Liver (tissue), 9 donors: ENCODE data around the gene KCNG1. TPM values are rescaled to one million over a fixed set of nuclear protein-coding genes. Genes with fewer than 3 reads are reported as not detected.
A peak's percentile ranks its signal among the peaks of the same experiment; 100 is the strongest.

Source experiments
- DNase-seq: peaks from one replicate; pipeline ENCODE4 v3.0.0-alpha.2; 2017; ENCODE audit warnings: low spot score
- H3K27ac ChIP-seq, 2 donors: one replicate each; pipeline ENCODE4 v1.7.0; 2013; ENCODE audit warnings: inconsistent platforms in 2 of 2, low read length in 2 of 2, control low read depth in 1 of 2, low read depth in 1 of 2, mild to moderate bottlenecking in 1 of 2
- H3K27me3 ChIP-seq, 4 donors: one replicate each; pipeline versions ENCODE4 v1.6.1 to v1.7.0; 2013; ENCODE audit warnings: low read length in 3 of 4, inconsistent platforms in 1 of 4, mild to moderate bottlenecking in 1 of 4, moderate library complexity in 1 of 4; ENCODE audit not compliant: control insufficient read depth in 4 of 4, insufficient read depth in 4 of 4
- H3K36me3 ChIP-seq, 4 donors: one replicate each; pipeline versions ENCODE4 v1.6.1 to v1.7.0; 2013; ENCODE audit warnings: low read length in 3 of 4, mild to moderate bottlenecking in 3 of 4, low read depth in 1 of 4, moderate library complexity in 1 of 4; ENCODE audit not compliant: control insufficient read depth in 4 of 4, insufficient read depth in 3 of 4
- H3K4me1 ChIP-seq, 4 donors: one replicate each; pipeline versions ENCODE4 v1.6.1 to v1.7.0; 2013; ENCODE audit warnings: low read length in 3 of 4, mild to moderate bottlenecking in 3 of 4, moderate library complexity in 1 of 4; ENCODE audit not compliant: control insufficient read depth in 4 of 4, insufficient read depth in 4 of 4
- H3K4me3 ChIP-seq, 3 donors: one replicate each; pipeline versions ENCODE4 v1.6.1 to v1.7.0; 2013; ENCODE audit warnings: low read length in 3 of 3, control low read depth in 1 of 3, low read depth in 1 of 3, mild to moderate bottlenecking in 1 of 3
- H3K9ac ChIP-seq, 2 donors: one replicate each; pipeline ENCODE4 v1.7.0; 2013; ENCODE audit warnings: low read length in 2 of 2, mild to moderate bottlenecking in 2 of 2, moderate library complexity in 2 of 2, control low read depth in 1 of 2, low read depth in 1 of 2
- H3K9me3 ChIP-seq, 4 donors: one replicate each; pipeline versions ENCODE4 v1.6.1 to v1.7.0; 2013; ENCODE audit warnings: low read length in 3 of 4; ENCODE audit not compliant: control insufficient read depth in 4 of 4
- CTCF ChIP-seq: fragments of 150-350 bp; IDR thresholded peaks from 2 replicates; pipeline ENCODE4 v1.5.1; 2017; ENCODE audit warnings: improper control_type of control experiment, low read depth, low read length; ENCODE audit not compliant: missing input control
- FOXA1 ChIP-seq: IDR thresholded peaks from 2 replicates; pipeline ENCODE4 v1.6.1; 2016; ENCODE audit warnings: antibody characterized with exemption
- FOXA2 ChIP-seq: IDR thresholded peaks from 2 replicates; pipeline ENCODE4 v1.6.1; 2016; ENCODE audit warnings: antibody characterized with exemption
- GABPA ChIP-seq, 2 donors: IDR thresholded peaks in 1 of 2; conservative IDR thresholded peaks in 1 of 2; 2 replicates each; pipeline ENCODE4 v1.6.1; 2016; ENCODE audit warnings: antibody characterized with exemption in 2 of 2, mild to moderate bottlenecking in 1 of 2, moderate library complexity in 1 of 2
- HNF4A ChIP-seq, 2 donors: conservative IDR thresholded peaks; 2 replicates each; pipeline ENCODE4 v1.6.1; 2016; ENCODE audit warnings: antibody characterized with exemption in 2 of 2, mild to moderate bottlenecking in 2 of 2
- HNF4G ChIP-seq: IDR thresholded peaks from 2 replicates; pipeline ENCODE4 v1.6.1; 2016; ENCODE audit warnings: antibody characterized with exemption
- JUND ChIP-seq, 2 donors: IDR thresholded peaks; 2 replicates each; pipeline ENCODE4 v1.6.1; 2016; ENCODE audit warnings: antibody characterized with exemption in 2 of 2
- MAX ChIP-seq: IDR thresholded peaks from 2 replicates; pipeline ENCODE4 v1.6.1; 2016; ENCODE audit warnings: antibody characterized with exemption
- NR2F2 ChIP-seq: IDR thresholded peaks from 2 replicates; pipeline ENCODE4 v1.6.1; 2016; ENCODE audit warnings: antibody characterized with exemption
- RXRA ChIP-seq, 2 donors: IDR thresholded peaks; 2 replicates each; pipeline ENCODE4 v1.6.1; 2017 to 2018; ENCODE audit warnings: antibody characterized with exemption in 2 of 2, mild to moderate bottlenecking in 1 of 2
- SP1 ChIP-seq: IDR thresholded peaks from 2 replicates; pipeline ENCODE4 v1.6.1; 2018; ENCODE audit warnings: antibody characterized with exemption, mild to moderate bottlenecking
- TAF1 ChIP-seq: conservative IDR thresholded peaks from 2 replicates; pipeline ENCODE4 v1.6.1; 2016; ENCODE audit warnings: antibody characterized with exemption, mild to moderate bottlenecking
- YY1 ChIP-seq: IDR thresholded peaks from 2 replicates; pipeline ENCODE4 v1.6.1; 2016; ENCODE audit warnings: antibody characterized with exemption, mild to moderate bottlenecking
- WGBS: extraction: QIAGEN DNeasy Blood & Tissue Kit; methylation state at CpG from one replicate; pipeline ENCODE4 v1.1.7; 2013; 5-methylcytosine and 5-hydroxymethylcytosine counted together
- polyA plus RNA-seq, 2 donors: library from polyadenylated mRNA; stranded (reverse) in 1 of 2; unstranded in 1 of 2; fragments of 200-250 nt in 1 of 2; fragments of >200 nt in 1 of 2; fragmentation: Nextera tagmentation in 1 of 2; extraction: Ambion mirVana in 1 of 2; gene quantifications; one replicate each; pipeline versions ENCODE4 v1.2.1 to v1.2.3, GENCODE V29; 2013 to 2015
- total RNA-seq, 2 donors: library from RNA; depleted of rRNA; stranded (reverse); fragments of >200 nt; gene quantifications; one replicate each; pipeline ENCODE4 v1.2.3, GENCODE V29; 2014
- TF ChIP-seq, protein P1 (sequence below): IDR thresholded peaks from 2 replicates; pipeline ENCODE4 v1.6.1; 2016; ENCODE audit warnings: antibody characterized with exemption
- TF ChIP-seq, protein P2 (sequence below): IDR thresholded peaks from 2 replicates; pipeline ENCODE4 v1.6.1; 2016; ENCODE audit warnings: antibody characterized with exemption
- donor health status: healthy.
- donor health status: healthy.
- donor health status: healthy.
- donor health status: healthy.
- donor health status: healthy.

Gene KCNG1
- total and polyA plus RNA-seq, 4 donors, result 0.08 to 0.24 (median 0.14) TPM; not detected in 1

- DNase-seq, result no peak
- H3K4me1 ChIP-seq, result no peaks in the 10 kb centered on the region
- H3K27ac ChIP-seq, result no peak overlapping the region
- WGBS, result 31% methylated on average over 5 of the region's 5 CpGs
- H3K4me3 ChIP-seq, result no peak overlapping the region
- no peaks in the 10 kb centered on the region for H3K36me3 ChIP-seq
- H3K9me3 ChIP-seq, result no peaks in the 10 kb centered on the region
- H3K9ac ChIP-seq, result no peak overlapping the region
- H3K27me3 ChIP-seq, result no peaks in the 10 kb centered on the region
- TF ChIP-seq HNF4G, result no peak
- TF ChIP-seq FOXA2, result no peak
- TF ChIP-seq GABPA (IDR thresholded peaks at IDR 0.05 in 1 of 2, conservative IDR thresholded peaks at IDR 0.05 in 1 of 2), result no peak
- TF ChIP-seq, protein P1, sequence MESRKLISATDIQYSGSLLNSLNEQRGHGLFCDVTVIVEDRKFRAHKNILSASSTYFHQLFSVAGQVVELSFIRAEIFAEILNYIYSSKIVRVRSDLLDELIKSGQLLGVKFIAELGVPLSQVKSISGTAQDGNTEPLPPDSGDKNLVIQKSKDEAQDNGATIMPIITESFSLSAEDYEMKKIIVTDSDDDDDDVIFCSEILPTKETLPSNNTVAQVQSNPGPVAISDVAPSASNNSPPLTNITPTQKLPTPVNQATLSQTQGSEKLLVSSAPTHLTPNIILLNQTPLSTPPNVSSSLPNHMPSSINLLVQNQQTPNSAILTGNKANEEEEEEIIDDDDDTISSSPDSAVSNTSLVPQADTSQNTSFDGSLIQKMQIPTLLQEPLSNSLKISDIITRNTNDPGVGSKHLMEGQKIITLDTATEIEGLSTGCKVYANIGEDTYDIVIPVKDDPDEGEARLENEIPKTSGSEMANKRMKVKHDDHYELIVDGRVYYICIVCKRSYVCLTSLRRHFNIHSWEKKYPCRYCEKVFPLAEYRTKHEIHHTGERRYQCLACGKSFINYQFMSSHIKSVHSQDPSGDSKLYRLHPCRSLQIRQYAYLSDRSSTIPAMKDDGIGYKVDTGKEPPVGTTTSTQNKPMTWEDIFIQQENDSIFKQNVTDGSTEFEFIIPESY, result no peak
- TF ChIP-seq HNF4A (conservative IDR thresholded peaks at IDR 0.05), result peak; percentile 12 to 60
Measured at GRCh38 chr20:51008718-51009117, 14.2 kb downstream of the KCNG1 start.

- Histone ChIP-seq H3K9me3 (no peaks in the 10 kb centered on the region), H3K36me3 (no peaks in the 10 kb centered on the region), H3K9ac (no peak overlapping the region), H3K4me3 (no peak overlapping the region), H3K4me1 (no peaks in the 10 kb centered on the region), H3K27ac (no peak overlapping the region), H3K27me3 (no peaks in the 10 kb centered on the region)
- no peak for DNase-seq
- TF ChIP-seq NR2F2 (no peak), CTCF (no peak), MAX (no peak), TAF1 (no peak), FOXA2 (no peak), GABPA (IDR thresholded peaks at IDR 0.05 in 1 of 2, conservative IDR thresholded peaks at IDR 0.05 in 1 of 2) (no peak), FOXA1 (no peak), RXRA (IDR thresholded peaks at IDR 0.05) (no peak), HNF4G (no peak), SP1 (no peak), YY1 (no peak), JUND (IDR thresholded peaks at IDR 0.05) (no peak), HNF4A (conservative IDR thresholded peaks at IDR 0.05) (no peak)
- TF ChIP-seq, protein P1, result no peak
- TF ChIP-seq, protein P2, sequence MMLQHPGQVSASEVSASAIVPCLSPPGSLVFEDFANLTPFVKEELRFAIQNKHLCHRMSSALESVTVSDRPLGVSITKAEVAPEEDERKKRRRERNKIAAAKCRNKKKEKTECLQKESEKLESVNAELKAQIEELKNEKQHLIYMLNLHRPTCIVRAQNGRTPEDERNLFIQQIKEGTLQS, result no peak
- 86% methylated on average over 7 of the region's 7 CpGs for WGBS
Measured at GRCh38 chr20:51005214-51005613, 17.7 kb downstream of the KCNG1 start.
